HepG2 (cell line): ENCODE data around the gene WBP1. TPM values are rescaled to one million over a fixed set of nuclear protein-coding genes. Genes with fewer than 3 reads are reported as not detected.

Experiments
- ARID4A ChIP-seq: sonication (generic); formaldehyde crosslinking; IDR thresholded peaks from 2 replicates; pipeline ENCODE4 v1.5.0; 2020; ENCODE audit warnings: mild to moderate bottlenecking, missing genetic modification reagents, borderline replicate concordance
- DR1 ChIP-seq: sonication (generic); formaldehyde crosslinking; IDR thresholded peaks from 2 replicates; pipeline ENCODE4 v1.8.0; 2021; ENCODE audit warnings: mild to moderate bottlenecking, missing genetic modification reagents, inconsistent platforms
- FIP1L1 ChIP-seq: fragments of 200-400 bp; formaldehyde crosslinking; IDR thresholded peaks from 2 replicates; pipeline ENCODE4 v1.6.1; 2018; ENCODE audit warnings: low read depth, mild to moderate bottlenecking, low read length, moderate library complexity, borderline replicate concordance; ENCODE audit not compliant: insufficient read depth
- GLI4 ChIP-seq: sonication (generic); formaldehyde crosslinking; IDR thresholded peaks from 2 replicates; pipeline ENCODE4 v1.5.1; 2020; ENCODE audit warnings: missing genetic modification reagents, mild to moderate bottlenecking, moderate library complexity, borderline replicate concordance
- HNF4A ChIP-seq: sonication (generic); formaldehyde crosslinking; IDR thresholded peaks from 2 replicates; pipeline ENCODE4 v1.4.0; 2020; ENCODE audit warnings: missing genetic modification reagents
- NFIC ChIP-seq: IDR thresholded peaks from 2 replicates; pipeline ENCODE4 v1.6.1; 2012; ENCODE audit warnings: mild to moderate bottlenecking, low read length, inconsistent platforms
- RAD21 ChIP-seq: fragments of 450-650 bp; formaldehyde crosslinking; IDR thresholded peaks from 2 replicates; pipeline ENCODE4 v1.5.0; 2020; ENCODE audit warnings: mild to moderate bottlenecking
- REL ChIP-seq: sonication (generic); formaldehyde crosslinking; conservative IDR thresholded peaks from 2 replicates; pipeline ENCODE4 v1.8.0; 2022; ENCODE audit warnings: mild to moderate bottlenecking, missing genetic modification reagents, moderate library complexity
- STAT5B ChIP-seq: sonication (generic); formaldehyde crosslinking; IDR thresholded peaks from 2 replicates; pipeline ENCODE4 v1.4.0; 2020; ENCODE audit warnings: missing genetic modification reagents
- TFAP4 ChIP-seq: sonication (generic); IDR thresholded peaks from 2 replicates; pipeline ENCODE4 v1.6.1; 2016; ENCODE audit warnings: low read depth, borderline replicate concordance
- ZBTB20 ChIP-seq: sonication (generic); formaldehyde crosslinking; IDR thresholded peaks from 2 replicates; pipeline ENCODE4 v1.8.1; 2023; ENCODE audit warnings: missing genetic modification reagents, low read depth, mild to moderate bottlenecking, borderline replicate concordance
- ZFAT ChIP-seq: sonication (generic); formaldehyde crosslinking; conservative IDR thresholded peaks from 2 replicates; pipeline ENCODE4 v1.8.1; 2023; ENCODE audit warnings: missing genetic modification reagents, inconsistent platforms
- ZFP41 ChIP-seq: sonication (generic); formaldehyde crosslinking; IDR thresholded peaks from 2 replicates; pipeline ENCODE4 v1.4.0; 2020; ENCODE audit warnings: mild to moderate bottlenecking, missing genetic modification reagents, borderline replicate concordance
- ZHX2 ChIP-seq, 2 experiments: sonication (generic) in 1 of 2; formaldehyde crosslinking in 1 of 2; IDR thresholded peaks; 2 replicates each; pipeline versions ENCODE4 v1.6.1 to v1.9.0; 2014 to 2022; ENCODE audit warnings: antibody characterized with exemption in 1 of 2, borderline replicate concordance in 1 of 2, inconsistent platforms in 1 of 2, low read depth in 1 of 2, missing genetic modification reagents in 1 of 2
- ZNF430 ChIP-seq: sonication (generic); formaldehyde crosslinking; IDR thresholded peaks from 2 replicates; pipeline ENCODE4 v1.9.0; 2021; ENCODE audit warnings: mild to moderate bottlenecking, missing genetic modification reagents
- polyA plus RNA-seq, 8 experiments: library from polyadenylated mRNA; depleted of rRNA in 3 of 8; stranded (reverse) in 7 of 8; unstranded in 1 of 8; fragments of >200 nt; fragmentation: Illumina TruSeq in 4 of 8; extraction: Trizol in 4 of 8; gene quantifications; 2 replicates each; pipeline versions ENCODE4 v1.2.1 to v1.2.3, GENCODE V29; 2011 to 2016; ENCODE audit warnings: low read depth in 4 of 8, missing spikeins in 1 of 8, mixed read lengths in 1 of 8; ENCODE audit not compliant: insufficient read depth in 1 of 8
- total RNA-seq, 5 experiments: library from RNA; depleted of rRNA; stranded (reverse); fragments of >200 nt; fragmentation: Illumina TruSeq; extraction: Trizol; gene quantifications; 2 replicates each; pipeline ENCODE4 v1.2.3, GENCODE V29; 2016; ENCODE audit warnings: low read depth in 1 of 5

Gene WBP1
- total and polyA plus RNA-seq, 2 of the 13 experiments (the other 11 are each of a cell fraction or from before 2014, with no cell fraction given): 38.8 to 85.7 TPM

- peak; percentile 79; the same call in 1 of the 2 replicates for TF ChIP-seq ZBTB20 (CRISPR knock-in tag)
- TF ChIP-seq ZFP41: peak; percentile 96; the same call in 1 of the 2 replicates
- TF ChIP-seq ZFAT: no peak
- TF ChIP-seq FIP1L1: no peak
- TF ChIP-seq RAD21 (CRISPR knock-in tag): peak; percentile 45; the same call in 1 of the 2 replicates
- TF ChIP-seq NFIC: peak; percentile 69; the same call in 1 of the 2 replicates
- peak; percentile 39; the same call in 1 of the 2 replicates for TF ChIP-seq HNF4A (CRISPR knock-in tag)
- TF ChIP-seq ARID4A (CRISPR knock-in tag): peak; percentile 99
- TF ChIP-seq ZNF430 (CRISPR knock-in tag): peak; percentile 74; the same call in 1 of the 2 replicates
- TF ChIP-seq DR1 (CRISPR knock-in tag): peak; percentile 71; the same call in 1 of the 2 replicates
- no peak; the same call in 1 of the 2 replicates for TF ChIP-seq REL (CRISPR knock-in tag)
- TF ChIP-seq GLI4 (CRISPR knock-in tag): peak; percentile 96; the same call in 1 of the 2 replicates
- TF ChIP-seq STAT5B (CRISPR knock-in tag): peak; percentile 96
- TF ChIP-seq ZHX2 (IDR thresholded peaks at IDR 0.05; ENCODE audit: low read depth): peak; percentile 93
- no peak for TF ChIP-seq ZHX2 (CRISPR knock-in tag; IDR thresholded peaks at IDR 0.05; ENCODE audit: borderline replicate concordance)
- TF ChIP-seq TFAP4: peak; percentile 81
These were observed 14.1 kb downstream of the WBP1 start, which contains the start of gene MRPL53 (continued) for GRCh38 chr2:74472086-74472944.
